HepG2 (cell line): ENCODE measurements around the gene ATAD3C. TPM values are rescaled to one million over a fixed set of nuclear protein-coding genes. Genes with fewer than 3 reads are reported as not detected.

Experiments
- CEBPZ ChIP-seq: IDR thresholded peaks from 2 replicates; pipeline ENCODE4 v1.6.1; 2012; ENCODE audit warnings: low read length, improper control_type of control experiment
- CENPT ChIP-seq: sonication (generic); formaldehyde crosslinking; IDR thresholded peaks from 2 replicates; pipeline ENCODE4 v1.8.0; 2022; ENCODE audit warnings: low read depth, mild to moderate bottlenecking, moderate library complexity, missing genetic modification reagents
- GABPB1 ChIP-seq: IDR thresholded peaks from 2 replicates; pipeline ENCODE4 v1.6.1; 2016; ENCODE audit warnings: mild to moderate bottlenecking, missing genetic modification reagents, moderate library complexity, missing compliant biosample characterization
- HNRNPK ChIP-seq: fragments of 200-400 bp; formaldehyde crosslinking; IDR thresholded peaks from 2 replicates; pipeline ENCODE4 v1.6.1; 2018; ENCODE audit warnings: low read length, low read depth, moderate library complexity, mild to moderate bottlenecking; ENCODE audit not compliant: poor library complexity, severe bottlenecking
- KLF12 ChIP-seq: sonication (generic); formaldehyde crosslinking; IDR thresholded peaks from 2 replicates; pipeline ENCODE4 v1.4.0; 2020; ENCODE audit warnings: missing genetic modification reagents, borderline replicate concordance
- KLF13 ChIP-seq: sonication (generic); formaldehyde crosslinking; IDR thresholded peaks from 2 replicates; pipeline ENCODE4 v1.4.0; 2020; ENCODE audit warnings: mild to moderate bottlenecking, missing genetic modification reagents
- KLF6 ChIP-seq: IDR thresholded peaks from 2 replicates; pipeline ENCODE4 v1.8.0; 2016; ENCODE audit warnings: missing biosample characterization, missing genetic modification reagents
- KMT2A ChIP-seq: sonication (generic); formaldehyde crosslinking; IDR thresholded peaks from 2 replicates; pipeline ENCODE4 v1.4.0; 2020; ENCODE audit warnings: missing genetic modification reagents
- MTF2 ChIP-seq: sonication (generic); formaldehyde crosslinking; IDR thresholded peaks from 2 replicates; pipeline ENCODE4 v1.5.0; 2020; ENCODE audit warnings: missing genetic modification reagents, borderline replicate concordance
- RAD21 ChIP-seq: fragments of 450-650 bp; formaldehyde crosslinking; IDR thresholded peaks from 2 replicates; pipeline ENCODE4 v1.5.0; 2020; ENCODE audit warnings: mild to moderate bottlenecking
- RAD51 ChIP-seq: fragments of 450-650 bp; IDR thresholded peaks from 2 replicates; pipeline ENCODE4 v1.6.1; 2016; ENCODE audit warnings: borderline replicate concordance
- RCOR2 ChIP-seq: IDR thresholded peaks from 2 replicates; pipeline ENCODE4 v1.6.1; 2016; ENCODE audit warnings: missing biosample characterization, missing genetic modification reagents
- SIX4 ChIP-seq: sonication (generic); formaldehyde crosslinking; IDR thresholded peaks from 2 replicates; pipeline ENCODE4 v1.4.0; 2020; ENCODE audit warnings: missing genetic modification reagents
- SP4 ChIP-seq: sonication (generic); formaldehyde crosslinking; IDR thresholded peaks from 2 replicates; pipeline ENCODE4 v1.8.1; 2023; ENCODE audit warnings: mild to moderate bottlenecking, missing genetic modification reagents
- STAG1 ChIP-seq: sonication (generic); formaldehyde crosslinking; IDR thresholded peaks from 2 replicates; pipeline ENCODE4 v1.4.0; 2020; ENCODE audit warnings: missing genetic modification reagents
- SUZ12 ChIP-seq: fragments of 150-350 bp; IDR thresholded peaks from 2 replicates; pipeline ENCODE4 v1.6.1; 2014; ENCODE audit warnings: low read depth, low read length
- THAP8 ChIP-seq: sonication (generic); formaldehyde crosslinking; IDR thresholded peaks from 2 replicates; pipeline ENCODE4 v1.5.1; 2020; ENCODE audit warnings: missing genetic modification reagents, mild to moderate bottlenecking, borderline replicate concordance
- ZC3H4 ChIP-seq: sonication (generic); formaldehyde crosslinking; IDR thresholded peaks from 2 replicates; pipeline ENCODE4 v1.4.0; 2020; ENCODE audit warnings: missing genetic modification reagents, borderline replicate concordance
- ZNF646 ChIP-seq: sonication (generic); formaldehyde crosslinking; IDR thresholded peaks from 2 replicates; pipeline ENCODE4 v1.9.0; 2021; ENCODE audit warnings: mild to moderate bottlenecking, missing genetic modification reagents
- ZNF768 ChIP-seq: sonication (generic); formaldehyde crosslinking; IDR thresholded peaks from 2 replicates; pipeline ENCODE4 v1.4.0; 2020; ENCODE audit warnings: missing genetic modification reagents
- polyA plus RNA-seq, 8 experiments: library from polyadenylated mRNA; depleted of rRNA in 3 of 8; stranded (reverse) in 7 of 8; unstranded in 1 of 8; fragments of >200 nt; fragmentation: Illumina TruSeq in 4 of 8; extraction: Trizol in 4 of 8; gene quantifications; 2 replicates each; pipeline versions ENCODE4 v1.2.1 to v1.2.3, GENCODE V29; 2011 to 2016; ENCODE audit warnings: low read depth in 4 of 8, missing spikeins in 1 of 8, mixed read lengths in 1 of 8; ENCODE audit not compliant: insufficient read depth in 1 of 8
- total RNA-seq, 5 experiments: library from RNA; depleted of rRNA; stranded (reverse); fragments of >200 nt; fragmentation: Illumina TruSeq; extraction: Trizol; gene quantifications; 2 replicates each; pipeline ENCODE4 v1.2.3, GENCODE V29; 2016; ENCODE audit warnings: low read depth in 1 of 5

ATAD3C gene
- total and polyA plus RNA-seq, 2 of the 13 experiments (the other 11 are each of a cell fraction or from before 2014, with no cell fraction given), result 2.4 to 3.2 TPM

- no peak for TF ChIP-seq ZNF646 (CRISPR knock-in tag)
- TF ChIP-seq SP4 (CRISPR knock-in tag), result peak; percentile 48
- no peak for TF ChIP-seq RCOR2 (CRISPR knock-in tag)
- TF ChIP-seq SIX4 (CRISPR knock-in tag), result peak; percentile 73
- peak; percentile 83; the same call in 1 of the 2 replicates for TF ChIP-seq KLF6 (CRISPR knock-in tag)
- peak; percentile 78; the same call in 1 of the 2 replicates for TF ChIP-seq ZC3H4 (CRISPR knock-in tag)
- 0 out of 2 replicates have a peak, but pooled peaks have one; percentile 41 for TF ChIP-seq ZNF768 (CRISPR knock-in tag)
- TF ChIP-seq CEBPZ, result no peak
- TF ChIP-seq SUZ12, result peak; percentile 39; the same call in 1 of the 2 replicates
- no peak for TF ChIP-seq RAD51
- TF ChIP-seq KLF12 (CRISPR knock-in tag), result peak; percentile 76; the same call in 1 of the 2 replicates
- no peak; the same call in 1 of the 2 replicates for TF ChIP-seq THAP8 (CRISPR knock-in tag)
- TF ChIP-seq HNRNPK, result peak; percentile 70
- peak; percentile 99 for TF ChIP-seq GABPB1 (CRISPR knock-in tag)
- TF ChIP-seq MTF2 (CRISPR knock-in tag), result 0 out of 2 replicates have a peak, but pooled peaks have one; percentile 53
- TF ChIP-seq KLF13 (CRISPR knock-in tag), result no peak
- TF ChIP-seq CENPT (CRISPR knock-in tag), result peak; percentile 36; the same call in 1 of the 2 replicates
- TF ChIP-seq KMT2A (CRISPR knock-in tag), result peak; percentile 99
- TF ChIP-seq RAD21 (CRISPR knock-in tag), result peak; percentile 42; the same call in 1 of the 2 replicates
- TF ChIP-seq STAG1, result peak; percentile 38
Observed at GRCh38 chr1:1406821-1407635, 42.5 kb upstream of the ATAD3C start, which contains the start of gene MRPL20 (continued).
